ENCODE data around the gene TSSK6. TPM values are rescaled to one million over a fixed set of nuclear protein-coding genes. Genes with fewer than 3 reads are reported as not detected.

Gene TSSK6
- total RNA-seq, 1 experiment from 2014 or later = 3.1 TPM

DNA sequence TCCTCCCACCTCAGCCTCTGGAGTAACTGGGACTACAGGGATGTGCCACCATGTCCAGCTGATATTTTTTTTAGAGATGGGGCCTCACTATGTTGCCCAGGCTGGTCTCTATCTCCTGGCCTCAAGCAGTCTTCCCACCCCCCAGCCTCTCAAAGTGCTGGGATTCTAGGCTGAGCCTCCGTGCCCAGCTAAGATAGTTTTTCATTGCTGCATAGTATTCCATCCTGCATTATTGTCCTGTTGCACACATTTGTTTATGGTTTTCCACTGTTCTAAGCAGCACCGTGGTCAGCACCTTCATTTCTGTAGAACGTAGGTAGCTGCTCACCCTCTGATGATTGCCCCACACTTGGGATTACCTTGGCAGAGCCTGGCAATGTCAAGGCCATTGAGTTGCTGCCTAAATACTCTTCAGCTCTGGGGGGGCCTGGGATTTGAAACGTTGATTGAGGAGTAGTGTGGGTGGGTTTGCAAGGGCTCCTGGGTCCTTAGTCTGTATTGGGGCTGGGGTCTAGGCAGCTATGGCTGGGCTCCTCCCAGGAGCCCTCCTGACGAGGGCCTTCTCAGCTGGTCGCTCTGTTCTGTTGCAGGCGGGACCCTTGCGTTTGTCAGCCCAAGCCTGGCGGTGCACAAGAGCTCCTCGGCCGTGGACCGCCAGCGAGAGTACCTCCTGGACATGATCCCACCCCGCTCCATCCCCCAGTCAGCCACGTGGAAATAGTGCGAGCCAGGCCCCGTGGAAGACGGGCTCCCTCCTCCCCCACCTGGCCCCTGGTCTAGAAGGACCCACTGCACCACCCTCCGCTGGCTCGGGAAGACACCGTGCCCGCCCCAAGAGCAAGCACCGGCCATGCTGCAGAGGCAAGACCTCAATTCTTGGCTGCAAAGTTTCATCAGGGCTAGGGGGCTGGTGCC is 10.3 kb downstream of the TSSK6 start:
- CTCF ChIA-PET = no interaction called here
- H3K4me3 Mint-ChIP-seq (ENCODE audit: low read depth, unreplicated experiment) = no peak overlapping the region
- TF ChIP-seq, protein P1, sequence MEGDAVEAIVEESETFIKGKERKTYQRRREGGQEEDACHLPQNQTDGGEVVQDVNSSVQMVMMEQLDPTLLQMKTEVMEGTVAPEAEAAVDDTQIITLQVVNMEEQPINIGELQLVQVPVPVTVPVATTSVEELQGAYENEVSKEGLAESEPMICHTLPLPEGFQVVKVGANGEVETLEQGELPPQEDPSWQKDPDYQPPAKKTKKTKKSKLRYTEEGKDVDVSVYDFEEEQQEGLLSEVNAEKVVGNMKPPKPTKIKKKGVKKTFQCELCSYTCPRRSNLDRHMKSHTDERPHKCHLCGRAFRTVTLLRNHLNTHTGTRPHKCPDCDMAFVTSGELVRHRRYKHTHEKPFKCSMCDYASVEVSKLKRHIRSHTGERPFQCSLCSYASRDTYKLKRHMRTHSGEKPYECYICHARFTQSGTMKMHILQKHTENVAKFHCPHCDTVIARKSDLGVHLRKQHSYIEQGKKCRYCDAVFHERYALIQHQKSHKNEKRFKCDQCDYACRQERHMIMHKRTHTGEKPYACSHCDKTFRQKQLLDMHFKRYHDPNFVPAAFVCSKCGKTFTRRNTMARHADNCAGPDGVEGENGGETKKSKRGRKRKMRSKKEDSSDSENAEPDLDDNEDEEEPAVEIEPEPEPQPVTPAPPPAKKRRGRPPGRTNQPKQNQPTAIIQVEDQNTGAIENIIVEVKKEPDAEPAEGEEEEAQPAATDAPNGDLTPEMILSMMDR (IDR thresholded peaks at IDR 0.05; ENCODE audit: unreplicated experiment) = no peak
- no peak overlapping the region for H3K27ac Mint-ChIP-seq (ENCODE audit: unreplicated experiment)
- no peaks in the 10 kb centered on the region for H3K4me1 Mint-ChIP-seq (ENCODE audit: low read depth, unreplicated experiment)
- H3K27me3 Mint-ChIP-seq (ENCODE audit: unreplicated experiment) = no peaks in the 10 kb centered on the region
- no peaks in the 10 kb centered on the region for H3K9me3 Mint-ChIP-seq (ENCODE audit: low read depth, unreplicated experiment)
- DNase-seq = no peak
- intact Hi-C loops (cut with micrococcal nuclease; ENCODE audit: unreplicated experiment) = no loop called here
- peaks cover 35% of the 10 kb centered on the region for H3K36me3 Mint-ChIP-seq (ENCODE audit: insufficient read depth, unreplicated experiment)
- BruUV-seq (replicated peaks) = no TSS peak

DNA sequence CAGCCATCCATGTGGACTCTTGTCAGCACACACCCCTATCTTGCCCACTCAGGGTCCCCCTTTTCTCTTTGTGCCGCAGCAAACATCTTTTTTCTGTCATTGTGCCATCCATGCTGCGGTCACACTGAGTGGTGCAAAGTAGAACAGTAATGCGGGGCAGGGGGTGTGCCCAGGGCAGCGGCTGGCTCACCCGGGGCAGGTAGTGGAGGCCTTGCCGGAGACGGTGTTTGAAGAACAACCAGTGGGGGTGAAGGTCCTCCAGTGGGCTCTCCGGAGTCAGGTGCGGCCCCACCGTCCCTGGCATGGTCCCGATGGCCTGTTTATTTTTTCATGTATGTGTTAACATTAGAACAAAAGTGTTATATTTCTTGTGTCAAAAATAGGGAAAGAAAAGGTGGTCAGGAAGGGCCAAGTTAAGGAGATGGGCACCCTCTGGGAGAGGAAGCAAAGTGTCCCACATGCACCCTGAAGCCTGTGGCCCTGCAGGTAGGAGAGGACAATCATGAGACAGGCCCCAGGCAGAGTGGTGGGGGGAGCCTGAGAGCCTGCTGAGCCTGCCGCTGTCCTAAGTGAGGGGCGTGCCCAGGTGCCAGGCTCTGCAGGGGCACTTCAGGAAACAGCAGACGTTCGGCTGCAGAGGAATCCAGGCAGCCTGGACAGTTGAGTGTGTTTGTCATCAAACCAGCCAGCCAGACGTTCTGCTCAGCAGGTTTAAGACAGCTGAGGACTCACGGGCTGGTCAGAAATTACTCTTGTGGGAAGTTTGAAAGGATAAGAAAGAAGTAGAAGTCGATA is 12.3 kb downstream of the TSSK6 start:
- Mint-ChIP-seq H3K9me3 (ENCODE audit: low read depth, unreplicated experiment) (no peaks in the 10 kb centered on the region), H3K4me1 (ENCODE audit: low read depth, unreplicated experiment) (no peaks in the 10 kb centered on the region), H3K4me3 (ENCODE audit: low read depth, unreplicated experiment) (no peak overlapping the region), H3K27ac (ENCODE audit: unreplicated experiment) (no peak overlapping the region), H3K36me3 (ENCODE audit: insufficient read depth, unreplicated experiment) (peaks cover 35% of the 10 kb centered on the region), H3K27me3 (ENCODE audit: unreplicated experiment) (no peaks in the 10 kb centered on the region)
- TF ChIP-seq, protein P1 (IDR thresholded peaks at IDR 0.05; ENCODE audit: unreplicated experiment) = no peak
- BruUV-seq (replicated peaks) = no TSS peak
- CTCF ChIA-PET = no interaction called here
- intact Hi-C loops (cut with micrococcal nuclease; ENCODE audit: unreplicated experiment) = no loop called here
- DNase-seq = no peak

- Mint-ChIP-seq H3K4me3 (ENCODE audit: low read depth, unreplicated experiment) (no peak overlapping the region), H3K36me3 (ENCODE audit: insufficient read depth, unreplicated experiment) (peaks cover 28% of the 10 kb centered on the region), H3K27me3 (ENCODE audit: unreplicated experiment) (no peaks in the 10 kb centered on the region), H3K4me1 (ENCODE audit: low read depth, unreplicated experiment) (no peaks in the 10 kb centered on the region), H3K9me3 (ENCODE audit: low read depth, unreplicated experiment) (no peaks in the 10 kb centered on the region), H3K27ac (ENCODE audit: unreplicated experiment) (no peak overlapping the region)
- no peak for DNase-seq
- CTCF ChIA-PET = no interaction called here
- intact Hi-C loops (cut with micrococcal nuclease; ENCODE audit: unreplicated experiment) = no loop called here
- no TSS peak for BruUV-seq (replicated peaks)
- TF ChIP-seq, protein P1 (IDR thresholded peaks at IDR 0.05; ENCODE audit: unreplicated experiment) = no peak
Observed at GRCh38 chr19:19502281-19502680, 13.1 kb downstream of the TSSK6 start.

- Mint-ChIP-seq H3K4me1 (ENCODE audit: low read depth, unreplicated experiment) (no peaks in the 10 kb centered on the region), H3K27me3 (ENCODE audit: unreplicated experiment) (no peaks in the 10 kb centered on the region), H3K36me3 (ENCODE audit: insufficient read depth, unreplicated experiment) (peaks cover 25% of the 10 kb centered on the region), H3K27ac (ENCODE audit: unreplicated experiment) (no peak overlapping the region), H3K4me3 (ENCODE audit: low read depth, unreplicated experiment) (no peak overlapping the region), H3K9me3 (ENCODE audit: low read depth, unreplicated experiment) (no peaks in the 10 kb centered on the region)
- intact Hi-C loops (cut with micrococcal nuclease; ENCODE audit: unreplicated experiment) = no loop called here
- BruUV-seq (replicated peaks) = no TSS peak
- TF ChIP-seq, protein P1 (IDR thresholded peaks at IDR 0.05; ENCODE audit: unreplicated experiment) = no peak
- DNase-seq = no peak
- CTCF ChIA-PET = interaction anchor here (0.7 kb wide), 1 partner anchor 11 kb away, joined by 3 read pairs; no protein-coding TSS in a partner anchor
Observed at GRCh38 chr19:19501798-19502197, 13.6 kb downstream of the TSSK6 start.
